Measurements from ENCODE around the gene EDN1.
A peak's percentile ranks its signal among the peaks of the same experiment; 100 is the strongest.

Gene EDN1

GRCh38 chr6:12289933-12290820 is at the start of gene EDN1:
Gene EDN1 (plus strand): TSS chr6:12290361. CDS start chr6:12290630, 269 bp downstream.
- intact Hi-C loops (cut with DNase I), result loop anchor here (10.0 kb wide), 1 partner anchor 315 kb away; no protein-coding TSS in a partner anchor
- DNase-seq, result peak; percentile 49 to 95 (median 70)

GRCh38 chr6:12241493-12242175 is 48.5 kb upstream of the EDN1 start:
- DNase-seq, result no peak
- intact Hi-C loops (cut with DNase I), result no loop called here

GRCh38 chr6:12243169-12243568 is 47.0 kb upstream of the EDN1 start:
- intact Hi-C loops (cut with DNase I), result no loop called here
- no peak for DNase-seq

- no peak for DNase-seq
- intact Hi-C loops (cut with DNase I), result no loop called here
These were observed 44.8 kb upstream of the EDN1 start for GRCh38 chr6:12245360-12245759.

GRCh38 chr6:12245763-12246718 is 44.1 kb upstream of the EDN1 start:
- intact Hi-C loops (cut with DNase I), result no loop called here
- DNase-seq, result no peak

- intact Hi-C loops (cut with DNase I), result no loop called here
- no peak for DNase-seq
These were observed 43.3 kb upstream of the EDN1 start for GRCh38 chr6:12246900-12247299.

GRCh38 chr6:12249541-12250382 is 40.4 kb upstream of the EDN1 start:
- DNase-seq, result no peak
- intact Hi-C loops (cut with DNase I), result no loop called here

- intact Hi-C loops (cut with DNase I), result no loop called here
- no peak for DNase-seq
These were observed 39.8 kb upstream of the EDN1 start for GRCh38 chr6:12250383-12250770.

- intact Hi-C loops (cut with DNase I), result no loop called here
- DNase-seq, result no peak
These were observed 36.0 kb upstream of the EDN1 start for GRCh38 chr6:12254210-12254609.

GRCh38 chr6:12258191-12258590 is 32.0 kb upstream of the EDN1 start:
- no peak for DNase-seq
- intact Hi-C loops (cut with DNase I), result no loop called here

GRCh38 chr6:12258591-12259075 is 31.5 kb upstream of the EDN1 start:
- intact Hi-C loops (cut with DNase I), result no loop called here
- DNase-seq, result no peak

- DNase-seq, result no peak
- intact Hi-C loops (cut with DNase I), result no loop called here
These were observed 29.6 kb upstream of the EDN1 start for GRCh38 chr6:12260458-12261093.

GRCh38 chr6:12261502-12261901 is 28.7 kb upstream of the EDN1 start:
- intact Hi-C loops (cut with DNase I), result no loop called here
- DNase-seq, result no peak

GRCh38 chr6:12262236-12263061 is 27.7 kb upstream of the EDN1 start:
- intact Hi-C loops (cut with DNase I), result no loop called here
- no peak for DNase-seq

- DNase-seq, result no peak
- intact Hi-C loops (cut with DNase I), result no loop called here
These were observed 26.8 kb upstream of the EDN1 start for GRCh38 chr6:12263403-12263802.

GRCh38 chr6:12264671-12265070 is 25.5 kb upstream of the EDN1 start:
- DNase-seq, result no peak
- intact Hi-C loops (cut with DNase I), result no loop called here

GRCh38 chr6:12265296-12265695 is 24.9 kb upstream of the EDN1 start:
- intact Hi-C loops (cut with DNase I), result no loop called here
- DNase-seq, result no peak

GRCh38 chr6:12265791-12266190 is 24.4 kb upstream of the EDN1 start:
- DNase-seq, result no peak
- intact Hi-C loops (cut with DNase I), result no loop called here
